ENCODE data around the gene BBS9.

Gene BBS9

GRCh38 chr7:33636359-33636758, 507.0 kb downstream of the BBS9 start:
- no peak for DNase-seq (ENCODE audit: extremely low read depth in 1 of 2, low read depth in 1 of 2)

- DNase-seq (ENCODE audit: extremely low read depth in 1 of 2, low read depth in 1 of 2), result no peak
These were observed 510.3 kb downstream of the BBS9 start for GRCh38 chr7:33639552-33640197.

GRCh38 chr7:33640741-33641140, 511.4 kb downstream of the BBS9 start:
- no peak for DNase-seq (ENCODE audit: extremely low read depth in 1 of 2, low read depth in 1 of 2)

- no peak for DNase-seq (ENCODE audit: extremely low read depth in 1 of 2, low read depth in 1 of 2)
These were observed 512.9 kb downstream of the BBS9 start for GRCh38 chr7:33642312-33642711.

GRCh38 chr7:33643530-33643929, 514.2 kb downstream of the BBS9 start:
- DNase-seq (ENCODE audit: extremely low read depth in 1 of 2, low read depth in 1 of 2), result no peak

- DNase-seq (ENCODE audit: extremely low read depth in 1 of 2, low read depth in 1 of 2), result no peak
These were observed 515.1 kb downstream of the BBS9 start for GRCh38 chr7:33644489-33644888.

GRCh38 chr7:33645104-33645503, 515.7 kb downstream of the BBS9 start:
- no peak for DNase-seq (ENCODE audit: extremely low read depth in 1 of 2, low read depth in 1 of 2)

- DNase-seq (ENCODE audit: extremely low read depth in 1 of 2, low read depth in 1 of 2), result no peak
These were observed 516.8 kb downstream of the BBS9 start for GRCh38 chr7:33646166-33646565.

- no peak for DNase-seq (ENCODE audit: extremely low read depth in 1 of 2, low read depth in 1 of 2)
These were observed 517.6 kb downstream of the BBS9 start for GRCh38 chr7:33646891-33647391.

- no peak for DNase-seq (ENCODE audit: extremely low read depth in 1 of 2, low read depth in 1 of 2)
These were observed 520.4 kb downstream of the BBS9 start for GRCh38 chr7:33649476-33650441.

GRCh38 chr7:33650828-33651227, 521.5 kb downstream of the BBS9 start:
- DNase-seq (ENCODE audit: extremely low read depth in 1 of 2, low read depth in 1 of 2), result no peak

GRCh38 chr7:33651998-33652515, 522.7 kb downstream of the BBS9 start:
- no peak for DNase-seq (ENCODE audit: extremely low read depth in 1 of 2, low read depth in 1 of 2)

- DNase-seq (ENCODE audit: extremely low read depth in 1 of 2, low read depth in 1 of 2), result no peak
These were observed 525.3 kb downstream of the BBS9 start for GRCh38 chr7:33654676-33655075.
